ENCODE data around the gene KATNAL2. TPM values are rescaled to one million over a fixed set of nuclear protein-coding genes. Genes with fewer than 3 reads are reported as not detected.

Gene KATNAL2
- total RNA-seq, 1 experiment from 2014 or later: 12.1 TPM

DNA sequence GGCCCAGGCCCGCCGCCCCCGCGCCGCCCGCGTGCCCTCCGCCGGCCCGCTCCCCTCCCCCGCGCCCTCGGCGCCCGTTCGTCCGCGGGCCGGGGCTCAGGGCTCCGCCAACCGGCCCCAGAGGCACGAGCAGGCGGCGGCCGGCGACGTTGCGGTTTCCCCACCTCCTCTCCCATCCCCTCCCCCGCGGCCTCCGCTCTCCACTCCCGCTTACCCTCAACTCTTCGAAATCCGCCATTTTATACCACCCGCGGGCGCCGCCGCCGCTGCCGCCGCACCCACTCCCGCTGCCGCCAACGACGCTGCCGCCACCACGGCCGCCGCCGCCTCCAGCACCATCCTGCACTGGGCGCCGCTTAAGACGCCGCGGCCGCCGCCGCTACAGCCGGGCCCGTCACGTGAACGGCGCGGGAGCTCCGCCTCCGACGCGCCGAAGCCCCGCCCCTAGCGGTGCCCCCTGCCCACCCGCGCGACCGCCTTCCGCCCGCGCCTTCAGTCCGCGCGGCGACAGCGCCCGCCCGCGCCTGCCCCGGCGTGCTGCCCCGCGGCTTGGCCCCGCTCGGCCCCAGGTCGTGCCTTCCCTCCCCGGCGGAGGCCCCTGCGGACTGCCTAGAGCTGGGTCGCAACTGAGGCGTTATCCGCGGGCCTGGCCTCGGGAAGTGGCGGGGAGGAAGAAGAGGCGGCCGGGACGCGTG, at the start of gene KATNAL2, which contains the start of gene PIAS2 (continued):
- no peak for TF ChIP-seq NR1H2 (CRISPR knock-in tag; IDR thresholded peaks at IDR 0.05)
- no peak for TF ChIP-seq ZNF121 (CRISPR knock-in tag; IDR thresholded peaks at IDR 0.05)
- no peak for TF ChIP-seq ZNF416 (CRISPR knock-in tag; IDR thresholded peaks at IDR 0.05)
- TF ChIP-seq, protein P1, sequence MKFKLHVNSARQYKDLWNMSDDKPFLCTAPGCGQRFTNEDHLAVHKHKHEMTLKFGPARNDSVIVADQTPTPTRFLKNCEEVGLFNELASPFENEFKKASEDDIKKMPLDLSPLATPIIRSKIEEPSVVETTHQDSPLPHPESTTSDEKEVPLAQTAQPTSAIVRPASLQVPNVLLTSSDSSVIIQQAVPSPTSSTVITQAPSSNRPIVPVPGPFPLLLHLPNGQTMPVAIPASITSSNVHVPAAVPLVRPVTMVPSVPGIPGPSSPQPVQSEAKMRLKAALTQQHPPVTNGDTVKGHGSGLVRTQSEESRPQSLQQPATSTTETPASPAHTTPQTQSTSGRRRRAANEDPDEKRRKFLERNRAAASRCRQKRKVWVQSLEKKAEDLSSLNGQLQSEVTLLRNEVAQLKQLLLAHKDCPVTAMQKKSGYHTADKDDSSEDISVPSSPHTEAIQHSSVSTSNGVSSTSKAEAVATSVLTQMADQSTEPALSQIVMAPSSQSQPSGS (CRISPR knock-in tag; IDR thresholded peaks at IDR 0.05; ENCODE audit: borderline replicate concordance, low read depth): no peak
- TF ChIP-seq SMAD4 (CRISPR knock-in tag; IDR thresholded peaks at IDR 0.05): no peak
- no peak for TF ChIP-seq GRHL2 (CRISPR knock-in tag; IDR thresholded peaks at IDR 0.05; ENCODE audit: insufficient replicate concordance, severe bottlenecking)
- no peak; the same call in 1 of the 2 replicates for TF ChIP-seq ESRRA (CRISPR knock-in tag; IDR thresholded peaks at IDR 0.05; ENCODE audit: borderline replicate concordance)
- TF ChIP-seq KAT7 (CRISPR knock-in tag; IDR thresholded peaks at IDR 0.05; ENCODE audit: borderline replicate concordance): peak; percentile 85; the same call in 1 of the 2 replicates
- no peak for TF ChIP-seq AFF4 (CRISPR knock-in tag; IDR thresholded peaks at IDR 0.05; ENCODE audit: borderline replicate concordance)
- TF ChIP-seq TP53 (CRISPR knock-in tag; IDR thresholded peaks at IDR 0.05): peak; percentile 77; the same call in 1 of the 2 replicates
- TF ChIP-seq, protein P2, sequence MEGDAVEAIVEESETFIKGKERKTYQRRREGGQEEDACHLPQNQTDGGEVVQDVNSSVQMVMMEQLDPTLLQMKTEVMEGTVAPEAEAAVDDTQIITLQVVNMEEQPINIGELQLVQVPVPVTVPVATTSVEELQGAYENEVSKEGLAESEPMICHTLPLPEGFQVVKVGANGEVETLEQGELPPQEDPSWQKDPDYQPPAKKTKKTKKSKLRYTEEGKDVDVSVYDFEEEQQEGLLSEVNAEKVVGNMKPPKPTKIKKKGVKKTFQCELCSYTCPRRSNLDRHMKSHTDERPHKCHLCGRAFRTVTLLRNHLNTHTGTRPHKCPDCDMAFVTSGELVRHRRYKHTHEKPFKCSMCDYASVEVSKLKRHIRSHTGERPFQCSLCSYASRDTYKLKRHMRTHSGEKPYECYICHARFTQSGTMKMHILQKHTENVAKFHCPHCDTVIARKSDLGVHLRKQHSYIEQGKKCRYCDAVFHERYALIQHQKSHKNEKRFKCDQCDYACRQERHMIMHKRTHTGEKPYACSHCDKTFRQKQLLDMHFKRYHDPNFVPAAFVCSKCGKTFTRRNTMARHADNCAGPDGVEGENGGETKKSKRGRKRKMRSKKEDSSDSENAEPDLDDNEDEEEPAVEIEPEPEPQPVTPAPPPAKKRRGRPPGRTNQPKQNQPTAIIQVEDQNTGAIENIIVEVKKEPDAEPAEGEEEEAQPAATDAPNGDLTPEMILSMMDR (IDR thresholded peaks at IDR 0.05): no peak
- no peak for TF ChIP-seq ZNF396 (CRISPR knock-in tag; IDR thresholded peaks at IDR 0.05; ENCODE audit: borderline replicate concordance)
- no peak for TF ChIP-seq JUN (CRISPR knock-in tag; IDR thresholded peaks at IDR 0.05)
- no peak for TF ChIP-seq NFYB (CRISPR knock-in tag; conservative IDR thresholded peaks at IDR 0.05; ENCODE audit: low read depth)
- TF ChIP-seq, protein P3, sequence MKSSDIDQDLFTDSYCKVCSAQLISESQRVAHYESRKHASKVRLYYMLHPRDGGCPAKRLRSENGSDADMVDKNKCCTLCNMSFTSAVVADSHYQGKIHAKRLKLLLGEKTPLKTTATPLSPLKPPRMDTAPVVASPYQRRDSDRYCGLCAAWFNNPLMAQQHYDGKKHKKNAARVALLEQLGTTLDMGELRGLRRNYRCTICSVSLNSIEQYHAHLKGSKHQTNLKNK (CRISPR knock-in tag; IDR thresholded peaks at IDR 0.05): no peak
- peak; percentile 80 for TF ChIP-seq ZBTB43 (CRISPR knock-in tag; IDR thresholded peaks at IDR 0.05)
- no peak for TF ChIP-seq NFATC4 (CRISPR knock-in tag; IDR thresholded peaks at IDR 0.05)
- TF ChIP-seq HMGA2 (CRISPR knock-in tag; IDR thresholded peaks at IDR 0.05): no peak
- TF ChIP-seq ZSCAN18 (CRISPR knock-in tag; IDR thresholded peaks at IDR 0.05): no peak
- TF ChIP-seq MLX (CRISPR knock-in tag; IDR thresholded peaks at IDR 0.05): no peak
- TF ChIP-seq FOXP4 (CRISPR knock-in tag; IDR thresholded peaks at IDR 0.05): peak; percentile 94
- no peak for TF ChIP-seq IRF2 (CRISPR knock-in tag; IDR thresholded peaks at IDR 0.05; ENCODE audit: borderline replicate concordance, low read depth)
- TF ChIP-seq, protein P4, sequence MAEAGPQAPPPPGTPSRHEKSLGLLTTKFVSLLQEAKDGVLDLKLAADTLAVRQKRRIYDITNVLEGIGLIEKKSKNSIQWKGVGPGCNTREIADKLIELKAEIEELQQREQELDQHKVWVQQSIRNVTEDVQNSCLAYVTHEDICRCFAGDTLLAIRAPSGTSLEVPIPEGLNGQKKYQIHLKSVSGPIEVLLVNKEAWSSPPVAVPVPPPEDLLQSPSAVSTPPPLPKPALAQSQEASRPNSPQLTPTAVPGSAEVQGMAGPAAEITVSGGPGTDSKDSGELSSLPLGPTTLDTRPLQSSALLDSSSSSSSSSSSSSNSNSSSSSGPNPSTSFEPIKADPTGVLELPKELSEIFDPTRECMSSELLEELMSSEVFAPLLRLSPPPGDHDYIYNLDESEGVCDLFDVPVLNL (CRISPR knock-in tag; IDR thresholded peaks at IDR 0.05; ENCODE audit: borderline replicate concordance, low read depth): peak; percentile 52; the same call in 1 of the 2 replicates
- no peak for TF ChIP-seq ZNF219 (CRISPR knock-in tag; IDR thresholded peaks at IDR 0.05; ENCODE audit: borderline replicate concordance)

All from WTC11 (cell line).